Activated CD8-positive, alpha-beta T cell treated with anti-CD3 and anti-CD28 coated beads for 36 hours (primary cell): Measurements from ENCODE around the gene GRAMD2B. TPM values are rescaled to one million over a fixed set of nuclear protein-coding genes. Genes with fewer than 3 reads are reported as not detected.

Source experiments
- ATAC-seq: fragments of 200-7000 bp; cut with Tn5 transposase; one replicate; pipeline ENCODE4 v1.10.0; 2021; ENCODE audit warnings: mild to moderate bottlenecking, moderate library complexity
- CTCF ChIA-PET: fragments of 350-600 bp; sonication (Branson Sonifier 250); formaldehyde crosslinking; loops from one replicate; lab custom pipeline; 2021; ENCODE audit warnings: antibody characterized with exemption; lab: Charles Lee
- POLR2A ChIA-PET: fragments of 350-600 bp; sonication (Branson Sonifier 250); formaldehyde crosslinking; loops from one replicate; lab custom pipeline; 2021; ENCODE audit warnings: antibody characterized with exemption; lab: Charles Lee
- DNase-seq: peaks from one replicate; pipeline ENCODE4 v3.0.0-alpha.2; 2020
- H3K27ac Mint-ChIP-seq: one replicate; pipeline ENCODE4 v1.8.0; 2021; ENCODE audit warnings: mild to moderate bottlenecking, mixed read lengths
- H3K27me3 Mint-ChIP-seq: one replicate; pipeline ENCODE4 v1.8.0; 2021; ENCODE audit warnings: mixed read lengths
- H3K36me3 Mint-ChIP-seq: one replicate; pipeline ENCODE4 v1.8.0; 2021; ENCODE audit warnings: low read depth, mixed read lengths
- H3K4me1 Mint-ChIP-seq: one replicate; pipeline ENCODE4 v1.8.0; 2021; ENCODE audit warnings: low read depth, mixed read lengths
- H3K4me3 Mint-ChIP-seq: one replicate; pipeline ENCODE4 v1.8.0; 2021; ENCODE audit warnings: mild to moderate bottlenecking, moderate library complexity, mixed read lengths
- H3K9me3 Mint-ChIP-seq: one replicate; pipeline ENCODE4 v1.8.0; 2021; ENCODE audit warnings: mixed read lengths
- CTCF ChIP-seq: fragments of 200-600 bp; IDR thresholded peaks from one replicate; pipeline ENCODE4 v1.8.0; 2022; ENCODE audit warnings: antibody characterized with exemption, mild to moderate bottlenecking
- intact Hi-C: fragments of 100-400 bp; cut with micrococcal nuclease; formaldehyde crosslinking; loops from one replicate; pipeline ENCODE4 v1.10.0; 2022
- total RNA-seq, 2 experiments: library from RNA; stranded (reverse); gene quantifications; one replicate each; pipeline ENCODE4 v1.2.3, GENCODE V29; 2021

The GRAMD2B gene
- total RNA-seq, 2 experiments from 2014 or later: 8.0 to 8.4 TPM

- no peak for ATAC-seq
- H3K27ac Mint-ChIP-seq: no peak overlapping the region
Observed at GRCh38 chr5:126398791-126399190, 24.4 kb upstream of the GRAMD2B start.

GRCh38 chr5:126400621-126401251 is 22.5 kb upstream of the GRAMD2B start:
- ATAC-seq: no peak
- Mint-ChIP-seq H3K4me3 (no peak overlapping the region), H3K4me1 (no peaks in the 10 kb centered on the region), H3K27me3 (no peaks in the 10 kb centered on the region), H3K27ac (no peak overlapping the region), H3K36me3 (peaks cover 2% of the 10 kb centered on the region), H3K9me3 (peaks cover 19% of the 10 kb centered on the region)
- DNase-seq: no peak
- ChIA-PET CTCF (interaction anchor here (1.0 to 1.7 kb wide), 5 partner anchors 22 to 138 kb away, joined by 3 to 5 read pairs (median 3); no protein-coding TSS in a partner anchor), POLR2A (interaction anchor here (0.8 kb wide), 1 partner anchor 23 kb away, joined by 3 read pairs; the partner anchor contains the start of gene GRAMD2B)
- no peak for TF ChIP-seq CTCF
- intact Hi-C loops: no loop called here

More at GRCh38 chr5:126398791-126399190, 24.4 kb upstream of the GRAMD2B start:
- Mint-ChIP-seq H3K27me3 (no peaks in the 10 kb centered on the region), H3K9me3 (peaks cover 19% of the 10 kb centered on the region), H3K36me3 (peaks cover 2% of the 10 kb centered on the region), H3K4me1 (no peaks in the 10 kb centered on the region), H3K4me3 (no peak overlapping the region)
- POLR2A ChIA-PET: no interaction called here
- intact Hi-C loops: no loop called here
- CTCF ChIA-PET: no interaction called here
- no peak for DNase-seq
- TF ChIP-seq CTCF: no peak

- ATAC-seq: no peak
- Mint-ChIP-seq H3K36me3 (peaks cover 2% of the 10 kb centered on the region), H3K9me3 (peaks cover 19% of the 10 kb centered on the region), H3K4me3 (no peak overlapping the region), H3K27me3 (no peaks in the 10 kb centered on the region), H3K27ac (no peak overlapping the region), H3K4me1 (no peaks in the 10 kb centered on the region)
- no peak for DNase-seq
- POLR2A ChIA-PET: no interaction called here
- CTCF ChIA-PET: no interaction called here
- intact Hi-C loops: no loop called here
- TF ChIP-seq CTCF: no peak
Observed at GRCh38 chr5:126402621-126403555, 20.3 kb upstream of the GRAMD2B start.

- Mint-ChIP-seq H3K36me3 (peaks cover 2% of the 10 kb centered on the region), H3K4me1 (no peaks in the 10 kb centered on the region), H3K4me3 (no peak overlapping the region), H3K9me3 (peaks cover 18% of the 10 kb centered on the region), H3K27me3 (no peaks in the 10 kb centered on the region), H3K27ac (no peak overlapping the region)
- POLR2A ChIA-PET: no interaction called here
- CTCF ChIA-PET: no interaction called here
- intact Hi-C loops: no loop called here
- ATAC-seq: no peak
- TF ChIP-seq CTCF: no peak
- DNase-seq: no peak
Observed at GRCh38 chr5:126403876-126404275, 19.3 kb upstream of the GRAMD2B start.

GRCh38 chr5:126410623-126411022 is 12.6 kb upstream of the GRAMD2B start:
- no peaks in the 10 kb centered on the region for H3K27me3 Mint-ChIP-seq
- no peaks in the 10 kb centered on the region for H3K36me3 Mint-ChIP-seq
- ATAC-seq (no peak), DNase-seq (no peak)
- H3K4me3 Mint-ChIP-seq: no peak overlapping the region
- H3K27ac Mint-ChIP-seq: no peak overlapping the region
- H3K9me3 Mint-ChIP-seq: peaks cover 16% of the 10 kb centered on the region
- ChIA-PET CTCF (no interaction called here), POLR2A (no interaction called here)
- no peaks in the 10 kb centered on the region for H3K4me1 Mint-ChIP-seq
- no peak for TF ChIP-seq CTCF
- intact Hi-C loops: no loop called here
